NT2/D1 (cell line): ENCODE measurements around the gene PDE6D.

Experiments used
- DNase-seq: peaks from one replicate; pipeline ENCODE4 v3.0.0-alpha.2; 2011; ENCODE audit warnings: low read depth, low spot score
- H3K27me3 ChIP-seq: 2 replicates; pipeline ENCODE4 v1.6.0; 2011; ENCODE audit warnings: mild to moderate bottlenecking; ENCODE audit not compliant: insufficient read length, insufficient read depth
- H3K36me3 ChIP-seq: 2 replicates; pipeline ENCODE4 v1.6.1; 2011; ENCODE audit warnings: mild to moderate bottlenecking, low read length, mixed read lengths; ENCODE audit not compliant: insufficient read depth, insufficient read length
- H3K4me1 ChIP-seq: 2 replicates; pipeline ENCODE4 v1.5.1; 2011; ENCODE audit not compliant: insufficient read depth, insufficient read length
- H3K4me3 ChIP-seq: 2 replicates; pipeline ENCODE4 v1.5.1; 2011; ENCODE audit warnings: low read depth; ENCODE audit not compliant: insufficient read length
- H3K9ac ChIP-seq: 2 replicates; pipeline ENCODE4 v1.6.0; 2011; ENCODE audit warnings: low read depth; ENCODE audit not compliant: insufficient read length
- H3K9me3 ChIP-seq: 2 replicates; pipeline ENCODE4 v1.5.1; 2011; ENCODE audit warnings: mild to moderate bottlenecking, low read length; ENCODE audit not compliant: insufficient read depth
- SUZ12 ChIP-seq: IDR thresholded peaks from 2 replicates; pipeline ENCODE4 v1.6.1; 2011; ENCODE audit not compliant: insufficient read length, insufficient read depth; ENCODE audit errors: extremely low read depth
- YY1 ChIP-seq: IDR thresholded peaks from 2 replicates; pipeline ENCODE4 v1.6.1; 2011; ENCODE audit not compliant: insufficient read length, insufficient read depth
- ZNF274 ChIP-seq: IDR thresholded peaks from 2 replicates; pipeline ENCODE4 v1.6.1; 2011; ENCODE audit warnings: mild to moderate bottlenecking, low read depth, low read length

PDE6D gene

GRCh38 chr2:231711677-231712450, 69.2 kb downstream of the PDE6D start:
- peaks cover 45% of the 10 kb centered on the region for H3K36me3 ChIP-seq
- H3K4me1 ChIP-seq, result peaks cover 35% of the 10 kb centered on the region
- no peaks in the 10 kb centered on the region for H3K27me3 ChIP-seq

DNA sequence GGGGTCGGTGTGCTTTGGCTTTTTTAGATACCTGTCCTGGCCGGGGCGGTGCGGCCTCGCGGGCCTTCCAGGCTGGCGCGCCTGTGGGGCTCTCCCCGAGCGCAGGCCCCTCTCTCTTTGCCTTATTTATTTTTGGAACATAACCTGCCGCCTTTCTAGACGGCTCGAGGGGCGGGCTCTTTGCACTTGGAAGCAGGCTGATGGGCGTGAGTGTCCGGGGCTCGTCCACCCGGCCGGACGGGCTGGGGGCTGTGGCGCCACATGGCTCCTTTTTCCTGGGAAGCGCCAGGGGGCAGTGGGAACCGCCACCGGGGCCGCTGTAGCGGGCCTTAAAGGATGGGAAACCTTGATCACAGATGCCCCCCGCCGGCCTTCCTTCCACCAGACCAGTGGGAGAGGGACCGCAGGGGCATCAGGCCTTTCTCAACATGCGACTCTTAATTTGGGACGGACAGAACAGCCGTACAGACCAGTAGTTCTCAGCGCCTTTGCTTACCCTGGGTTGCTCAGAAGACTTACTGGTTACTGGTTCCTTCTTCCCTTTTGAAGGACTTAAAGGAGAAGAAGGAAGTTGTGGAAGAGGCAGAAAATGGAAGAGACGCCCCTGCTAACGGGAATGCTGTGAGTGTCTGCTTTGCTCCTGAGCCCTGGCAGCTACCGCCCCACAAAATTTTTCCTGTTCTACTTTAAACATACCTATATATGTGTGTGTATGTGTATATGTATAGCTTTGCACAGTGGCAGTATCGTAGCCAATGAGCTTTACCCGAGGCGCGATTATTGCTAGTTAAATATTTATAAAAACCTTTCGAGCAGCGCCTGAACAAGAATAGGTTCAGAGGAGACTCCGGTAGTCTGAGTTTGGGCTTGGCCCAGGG, 70.0 kb downstream of the PDE6D start:
- Histone ChIP-seq H3K4me1 (peaks cover 30% of the 10 kb centered on the region), H3K27me3 (no peaks in the 10 kb centered on the region), H3K9me3 (no peaks in the 10 kb centered on the region), H3K36me3 (peaks cover 45% of the 10 kb centered on the region), H3K9ac (peak overlapping the region; percentile 99), H3K4me3 (peak overlapping the region; percentile 98)
- TF ChIP-seq YY1, result no peak
- TF ChIP-seq ZNF274, result no peak
- no peak for TF ChIP-seq SUZ12
- no peak for DNase-seq

More at GRCh38 chr2:231711677-231712450, 69.2 kb downstream of the PDE6D start:
- H3K9me3 ChIP-seq, result no peaks in the 10 kb centered on the region
- peak overlapping the region; percentile 98 for H3K4me3 ChIP-seq
- no peak for TF ChIP-seq SUZ12
- no peak for TF ChIP-seq ZNF274
- TF ChIP-seq YY1, result no peak
- DNase-seq, result no peak
- peak overlapping the region; percentile 99 for H3K9ac ChIP-seq

DNA sequence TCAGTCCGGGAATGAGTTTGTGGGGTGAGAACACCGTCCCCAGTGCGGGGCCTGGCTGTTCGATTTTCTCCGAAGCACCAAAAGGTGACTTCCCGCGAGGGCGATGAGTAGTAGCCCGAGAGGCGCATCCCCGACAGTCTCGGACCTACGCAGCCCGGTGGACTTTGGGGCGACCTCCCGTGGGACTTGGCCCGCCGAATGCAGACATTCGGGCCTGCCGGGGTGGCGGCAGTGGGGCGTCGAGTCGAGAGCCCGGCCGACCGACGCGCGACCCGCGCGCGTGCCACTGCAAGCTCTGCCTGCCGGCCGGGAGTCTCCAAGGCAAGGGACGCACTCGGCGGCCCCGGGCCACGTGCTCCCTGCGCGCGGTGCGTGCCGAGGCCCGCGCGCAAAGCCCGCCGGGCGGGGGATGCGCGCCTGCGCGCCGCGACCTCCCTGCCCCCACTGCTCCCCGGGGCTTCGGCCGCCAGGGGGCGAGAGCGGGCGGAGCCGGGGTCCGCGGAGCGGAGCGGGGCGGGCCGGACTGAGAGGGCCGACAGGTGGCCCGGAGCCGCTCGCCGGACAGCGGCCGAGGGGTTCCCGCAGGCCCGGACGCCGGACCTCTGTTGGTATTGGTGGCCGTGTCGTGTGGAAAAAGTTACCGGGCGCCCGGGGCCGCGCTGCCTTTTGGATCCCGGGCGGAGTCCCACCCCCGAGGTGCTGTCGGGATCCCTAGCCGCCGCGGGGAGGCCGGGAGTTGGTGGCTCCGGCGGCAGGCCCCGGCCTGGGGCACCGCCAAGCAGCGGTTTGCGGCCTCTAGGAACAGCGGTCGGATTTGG, 70.9 kb downstream of the PDE6D start:
- no peak for TF ChIP-seq SUZ12
- no peak for TF ChIP-seq YY1
- TF ChIP-seq ZNF274, result no peak
- H3K9me3 ChIP-seq, result no peaks in the 10 kb centered on the region
- no peak for DNase-seq
- no peaks in the 10 kb centered on the region for H3K27me3 ChIP-seq
- H3K4me1 ChIP-seq, result peaks cover 24% of the 10 kb centered on the region
- peak overlapping the region; percentile 98 for H3K4me3 ChIP-seq
- peaks cover 45% of the 10 kb centered on the region for H3K36me3 ChIP-seq
- peak overlapping the region; percentile 99 for H3K9ac ChIP-seq

- H3K4me1 ChIP-seq, result peaks cover 20% of the 10 kb centered on the region
- H3K36me3 ChIP-seq, result peaks cover 45% of the 10 kb centered on the region
- peak overlapping the region; percentile 99 for H3K9ac ChIP-seq
- no peaks in the 10 kb centered on the region for H3K9me3 ChIP-seq
- no peaks in the 10 kb centered on the region for H3K27me3 ChIP-seq
- H3K4me3 ChIP-seq, result peak overlapping the region; percentile 98
- no peak for DNase-seq
- TF ChIP-seq YY1 (no peak), SUZ12 (no peak), ZNF274 (no peak)
These were observed 71.5 kb downstream of the PDE6D start for GRCh38 chr2:231709636-231709980.

GRCh38 chr2:231708773-231709635, 72.1 kb downstream of the PDE6D start:
- TF ChIP-seq SUZ12, result no peak
- TF ChIP-seq YY1, result no peak
- no peak for TF ChIP-seq ZNF274
- Histone ChIP-seq H3K4me3 (peak overlapping the region; percentile 98), H3K27me3 (no peaks in the 10 kb centered on the region), H3K9ac (peak overlapping the region; percentile 99), H3K36me3 (peaks cover 48% of the 10 kb centered on the region), H3K4me1 (peaks cover 14% of the 10 kb centered on the region), H3K9me3 (no peaks in the 10 kb centered on the region)
- DNase-seq, result no peak
